GM21528 (cell line): ENCODE results near the gene EDEM2.
A peak's percentile ranks its signal among the peaks of the same experiment; 100 is the strongest.
"Not testable (repeated sequence)": the region's sequence is repeated elsewhere in the genome, so short reads cannot be mapped to it uniquely, and the experiment has no call there.

Source experiments
- ATAC-seq: cut with Tn5 transposase; IDR thresholded peaks from one replicate; pipeline ENCODE4 v1.9.1; 2021; ENCODE audit warnings: mild to moderate bottlenecking, moderate library complexity; ENCODE audit not compliant: unreplicated experiment, low FRiP score

Gene EDEM2

GRCh38 chr20:35171753-35172433 is 24.8 kb upstream of the EDEM2 start, which contains the start of gene PROCR:
Gene PROCR (plus strand): TSS chr20:35172072. CDS start chr20:35172155, 83 bp downstream.
- no peak for ATAC-seq

- ATAC-seq = no peak
These were observed 24.3 kb upstream of the EDEM2 start for GRCh38 chr20:35171438-35171752.

DNA sequence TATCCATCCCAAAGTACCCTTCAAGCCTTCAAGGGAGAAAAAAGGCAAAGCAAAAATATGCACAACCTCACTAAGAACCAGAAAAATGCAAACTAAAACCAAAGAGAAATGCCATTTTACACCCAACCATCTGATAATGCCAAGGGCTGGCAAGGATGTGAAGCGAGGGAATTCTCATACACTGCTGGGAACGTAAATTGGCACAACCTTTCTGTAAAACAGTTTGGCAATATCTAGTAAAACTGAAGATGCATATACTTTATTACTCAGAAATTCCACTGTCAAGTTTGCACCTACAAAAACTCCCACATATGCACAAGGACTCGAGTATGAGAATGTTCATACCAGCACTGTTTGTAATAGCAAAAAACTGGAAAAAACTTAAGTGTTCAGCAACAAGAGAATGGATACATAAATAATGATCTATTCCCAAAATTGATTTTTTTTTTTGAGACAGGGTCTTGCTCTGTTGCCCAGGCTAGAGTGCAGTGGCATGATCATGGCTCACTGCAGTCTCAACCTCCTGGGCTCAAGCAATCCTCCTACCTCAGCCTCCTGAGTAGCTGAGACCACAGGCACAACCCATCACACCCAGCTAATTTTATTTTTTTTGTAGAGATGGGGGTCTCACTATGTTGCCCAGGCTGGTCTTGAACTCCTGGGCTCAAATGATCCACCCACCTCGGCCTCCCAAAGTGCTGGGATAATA is 21.7 kb upstream of the EDEM2 start:
- ATAC-seq = not testable (repeated sequence)

GRCh38 chr20:35167787-35168186 is 20.7 kb upstream of the EDEM2 start:
- no peak for ATAC-seq

GRCh38 chr20:35166242-35166830 is 19.2 kb upstream of the EDEM2 start:
- no peak for ATAC-seq

DNA sequence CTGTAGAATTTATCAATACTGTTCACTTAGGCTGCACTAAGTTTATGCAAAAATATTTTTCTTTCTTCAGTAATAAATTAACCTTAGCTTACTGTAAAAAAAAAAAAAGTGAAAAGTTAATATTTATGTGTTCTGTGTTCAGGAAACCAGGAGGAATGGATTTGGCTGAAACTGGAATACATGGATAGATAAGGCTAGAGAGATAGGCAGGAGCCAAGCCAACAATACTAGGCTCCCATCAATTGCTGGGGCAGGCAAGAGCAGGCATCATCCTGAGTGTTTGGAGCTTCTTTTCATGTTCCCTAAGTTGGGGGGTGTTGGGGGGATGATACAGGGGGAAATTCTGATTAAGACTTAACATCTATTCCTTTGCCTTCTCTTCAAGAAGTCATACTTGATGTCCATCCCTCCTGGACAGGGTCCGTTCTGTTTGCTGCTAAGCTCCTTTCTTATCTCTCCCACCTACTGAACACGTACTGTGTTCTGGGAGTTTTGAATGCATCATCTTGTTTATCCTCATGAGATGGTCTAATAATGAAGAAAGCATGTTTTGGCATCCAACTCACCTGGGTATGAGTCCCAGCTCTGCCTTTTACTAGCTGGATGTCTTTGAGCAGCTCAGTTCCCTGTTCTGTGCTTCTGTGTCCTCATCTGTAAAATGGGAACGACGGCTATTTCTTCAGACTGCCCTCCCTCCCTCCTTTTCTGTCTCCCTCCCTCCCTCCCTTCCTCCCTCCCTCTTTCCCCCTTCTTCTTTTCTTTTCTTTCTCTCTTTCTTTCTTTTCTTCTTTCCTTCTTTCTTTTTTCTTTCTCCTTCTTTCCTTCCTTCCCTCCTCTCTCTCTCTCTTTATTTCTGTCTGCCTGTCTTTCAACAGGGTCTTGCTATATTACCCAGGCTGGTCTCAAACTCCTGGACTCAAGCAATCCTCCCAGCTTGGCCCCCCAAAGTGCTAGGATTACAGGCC is 18.4 kb upstream of the EDEM2 start:
- no peak for ATAC-seq

- ATAC-seq = not testable (repeated sequence)
These were observed 17.4 kb upstream of the EDEM2 start for GRCh38 chr20:35164531-35164930.

GRCh38 chr20:35160341-35160740 is 13.2 kb upstream of the EDEM2 start:
- not testable (repeated sequence) for ATAC-seq

DNA sequence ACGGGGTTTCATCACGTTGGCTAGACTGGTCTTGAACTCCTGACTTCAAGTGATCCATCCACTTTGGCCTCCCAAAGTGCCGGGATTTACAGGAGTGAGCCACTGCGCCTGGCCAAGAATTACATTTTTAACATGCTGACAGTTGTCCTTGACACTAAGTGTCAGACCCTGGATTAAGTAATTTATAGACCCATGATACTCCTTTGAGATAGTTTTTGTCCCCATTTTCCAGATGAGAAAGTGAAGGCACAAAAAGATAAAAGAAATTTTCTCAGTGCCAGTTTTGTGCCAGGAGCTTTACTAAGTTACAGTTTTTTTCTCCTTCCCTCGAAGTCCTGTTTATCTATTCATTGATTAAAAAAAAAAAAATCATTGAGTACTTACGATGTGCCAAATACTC is 9.8 kb upstream of the EDEM2 start:
- no peak for ATAC-seq

- ATAC-seq = no peak
These were observed 8.8 kb upstream of the EDEM2 start for GRCh38 chr20:35155936-35156335.

- no peak for ATAC-seq
These were observed 4.6 kb upstream of the EDEM2 start for GRCh38 chr20:35151736-35152135.

DNA sequence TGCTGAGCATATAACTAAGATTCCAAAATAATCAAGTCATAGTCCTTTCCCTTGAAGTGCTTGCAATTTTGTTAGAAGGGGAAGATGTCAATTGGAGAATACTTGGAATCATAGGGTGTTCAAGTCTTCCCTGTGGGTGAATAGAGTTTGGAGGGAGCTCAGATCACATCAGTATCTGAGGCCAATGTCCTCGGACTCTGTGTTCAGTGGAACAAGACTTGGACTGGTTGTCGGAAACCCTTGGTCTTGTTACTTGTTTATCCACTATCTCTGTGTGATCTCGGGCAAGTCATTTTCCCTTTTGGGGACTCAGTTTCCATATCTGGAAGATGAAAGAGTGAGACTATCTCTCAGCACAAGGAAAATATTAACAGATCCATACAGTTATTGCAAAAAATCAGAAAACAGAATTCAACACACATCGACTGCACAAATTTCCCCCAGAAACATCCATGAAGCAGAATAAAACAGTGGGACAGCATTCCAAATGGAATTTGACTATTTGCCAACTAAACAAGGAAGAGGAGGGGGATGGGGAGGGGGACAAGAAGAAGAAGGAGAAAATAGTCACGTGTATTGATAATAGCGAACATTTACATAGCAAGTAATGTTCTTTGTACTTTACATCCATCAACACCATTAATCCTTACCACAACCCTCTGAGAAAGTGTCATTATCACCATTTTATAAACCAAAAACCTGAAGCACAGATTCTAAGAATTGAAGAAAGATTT is 3.9 kb upstream of the EDEM2 start:
- ATAC-seq = no peak

- peak; percentile 16 for ATAC-seq
These were observed 487 bp upstream of the EDEM2 start for GRCh38 chr20:35147575-35148071.

DNA sequence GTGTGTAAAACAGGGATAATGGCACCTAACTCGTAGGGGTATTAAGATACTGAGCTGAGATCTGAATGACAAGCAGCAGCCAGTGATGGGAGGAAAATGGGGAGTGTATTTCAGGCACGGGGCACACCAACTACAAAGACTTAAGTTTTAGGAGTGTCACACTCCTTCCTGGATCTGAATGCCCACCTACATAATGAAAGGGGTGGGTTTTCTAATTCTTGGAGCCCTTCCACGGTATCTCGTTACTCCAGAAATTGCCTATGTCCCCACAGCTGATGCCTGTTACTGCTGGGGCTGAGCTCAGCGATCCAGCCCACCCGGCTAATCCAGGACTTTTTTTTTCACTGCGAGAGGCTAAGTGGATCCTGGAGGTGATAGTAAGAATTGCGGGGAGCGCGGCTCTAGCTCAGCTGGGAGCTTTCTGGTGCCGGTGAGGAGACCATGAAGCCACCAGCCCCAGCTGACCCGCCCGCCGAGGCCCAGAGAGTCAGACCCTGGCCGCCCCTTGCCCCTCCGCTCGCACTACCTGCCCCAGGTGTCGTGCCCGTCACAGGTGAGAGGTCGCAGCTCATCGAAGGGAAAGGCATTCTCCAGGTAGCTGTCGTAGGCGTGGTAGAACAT is 727 bp downstream of the EDEM2 start:
- peak; percentile 5 for ATAC-seq

DNA sequence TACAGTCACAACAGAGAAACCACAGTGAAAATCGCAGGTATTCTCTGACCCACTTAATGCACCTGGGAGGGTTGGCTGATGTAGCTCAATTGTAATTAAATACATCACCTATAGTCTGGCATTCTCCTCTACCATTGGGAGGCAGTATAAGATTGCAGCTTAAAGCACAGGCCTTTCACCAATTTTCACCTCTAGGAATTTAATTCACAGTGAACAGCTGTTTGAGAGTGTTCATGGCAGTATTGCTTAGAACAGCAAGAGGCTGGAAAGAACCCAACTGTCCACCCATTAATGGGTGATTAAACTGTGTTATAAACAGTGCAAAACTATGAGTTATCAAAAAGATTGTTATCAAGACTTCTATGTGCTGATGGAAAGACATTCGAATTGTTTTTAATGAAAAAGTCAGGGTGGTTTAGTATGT is 2.0 kb downstream of the EDEM2 start:
- ATAC-seq = no peak

DNA sequence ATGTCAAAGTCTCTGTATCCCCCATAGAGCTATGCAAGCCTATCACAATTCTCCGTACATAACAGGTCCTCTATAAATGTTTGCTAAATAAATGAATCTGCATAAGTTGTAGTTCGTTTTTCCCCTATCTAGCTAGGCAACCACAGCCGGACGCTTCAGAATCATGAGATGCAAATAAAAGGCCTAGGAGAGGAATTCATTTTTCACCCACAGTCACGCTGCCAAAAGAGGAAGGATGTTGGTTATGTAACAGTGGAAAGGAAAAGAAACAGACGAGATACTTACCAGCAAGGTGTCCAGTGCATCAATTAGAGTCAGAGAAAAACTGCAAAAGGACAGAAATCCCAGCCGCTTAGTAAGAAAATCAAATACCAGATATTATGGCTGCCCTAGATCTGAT is 2.4 kb downstream of the EDEM2 start:
- no peak for ATAC-seq

GRCh38 chr20:35135867-35136586 is 11.1 kb downstream of the EDEM2 start:
- ATAC-seq = no peak

- ATAC-seq = no peak
These were observed 12.3 kb downstream of the EDEM2 start for GRCh38 chr20:35134880-35135279.

GRCh38 chr20:35134472-35134871 is 12.7 kb downstream of the EDEM2 start:
- no peak for ATAC-seq
